Head of caudate nucleus (tissue), 42 donors: ENCODE measurements around the gene AKAP8L.
"Not testable (repeated sequence)": the region's sequence is repeated elsewhere in the genome, so short reads cannot be mapped to it uniquely, and the experiment has no call there.

Source experiments
- DNase-seq, 42 donors: peaks; one replicate each; pipeline versions ENCODE4 v3.0.0 to v3.0.0-alpha.2; 2020 to 2021; ENCODE audit warnings: mixed read lengths in 7 of 42
- intact Hi-C: fragments of 100-400 bp; cut with DNase I; formaldehyde crosslinking; loops from one replicate; pipeline ENCODE4 v1.15.0; 2022

AKAP8L gene

DNA sequence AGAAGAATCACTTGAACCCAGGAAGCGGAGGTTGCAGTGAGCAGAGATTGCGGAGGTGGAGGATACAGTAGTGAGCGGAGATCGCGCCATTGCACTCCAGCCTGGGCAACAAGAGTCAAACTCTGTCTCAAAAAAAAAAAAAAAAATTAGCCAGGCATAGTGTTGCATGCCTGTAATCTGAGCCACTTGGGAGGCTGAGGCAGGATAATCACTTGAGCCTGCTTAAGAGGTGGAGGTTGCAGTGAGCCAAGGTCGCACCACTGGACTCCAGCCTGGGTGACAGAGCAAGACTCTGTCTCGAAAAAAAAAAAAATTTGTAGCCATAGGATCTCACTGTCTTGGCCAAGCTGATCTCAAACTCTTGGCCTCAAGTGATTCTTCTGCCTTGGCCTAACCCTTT lies 82.8 kb downstream of the AKAP8L start:
- DNase-seq, intact Hi-C loops: not testable (repeated sequence)

DNA sequence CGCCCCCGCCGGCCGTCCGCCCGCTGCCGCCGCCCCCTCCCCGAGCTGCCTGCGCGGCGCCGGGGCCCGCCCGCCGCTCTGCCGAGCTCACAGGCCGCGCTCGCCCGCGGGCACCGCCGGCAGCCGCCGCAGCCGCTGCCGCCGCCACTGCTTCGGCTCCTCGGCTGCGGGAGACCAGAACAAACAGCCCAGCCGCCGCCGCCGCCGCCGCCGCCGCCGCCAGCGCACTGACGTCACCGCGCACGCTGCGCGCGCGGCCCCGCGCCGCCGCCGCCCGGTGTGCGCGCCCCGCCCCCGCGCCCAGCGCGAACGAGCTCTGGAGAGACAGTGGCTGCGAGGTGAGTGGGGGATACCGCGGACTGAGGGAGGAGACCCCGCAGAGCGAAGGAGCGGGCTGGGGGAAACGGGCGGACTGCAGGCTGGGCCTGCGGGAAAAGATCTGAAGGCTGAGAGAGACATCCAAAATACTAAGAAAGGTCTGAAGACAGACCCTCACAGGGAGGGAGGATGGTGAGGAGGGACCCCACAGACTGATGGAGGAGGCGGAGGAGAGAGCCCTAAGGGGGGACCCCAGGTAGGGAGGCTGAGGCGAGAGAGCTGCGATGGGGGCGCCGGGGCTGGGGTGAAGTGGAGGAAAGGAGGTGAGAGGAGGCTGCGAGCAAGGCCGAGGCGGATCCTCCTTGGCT lies 86.3 kb downstream of the AKAP8L start, which contains the start of gene BRD4:
Gene BRD4 (minus strand): TSS at position 229 of the 686 bp plus-strand sequence. CDS start 59,440 bp downstream, outside the sequence.
- DNase-seq, result peak; percentile 16 to 88 (median 76)
- intact Hi-C loops, result loop anchor here (5.0 kb wide), 1 partner anchor 70 kb away; no protein-coding TSS in a partner anchor

DNA sequence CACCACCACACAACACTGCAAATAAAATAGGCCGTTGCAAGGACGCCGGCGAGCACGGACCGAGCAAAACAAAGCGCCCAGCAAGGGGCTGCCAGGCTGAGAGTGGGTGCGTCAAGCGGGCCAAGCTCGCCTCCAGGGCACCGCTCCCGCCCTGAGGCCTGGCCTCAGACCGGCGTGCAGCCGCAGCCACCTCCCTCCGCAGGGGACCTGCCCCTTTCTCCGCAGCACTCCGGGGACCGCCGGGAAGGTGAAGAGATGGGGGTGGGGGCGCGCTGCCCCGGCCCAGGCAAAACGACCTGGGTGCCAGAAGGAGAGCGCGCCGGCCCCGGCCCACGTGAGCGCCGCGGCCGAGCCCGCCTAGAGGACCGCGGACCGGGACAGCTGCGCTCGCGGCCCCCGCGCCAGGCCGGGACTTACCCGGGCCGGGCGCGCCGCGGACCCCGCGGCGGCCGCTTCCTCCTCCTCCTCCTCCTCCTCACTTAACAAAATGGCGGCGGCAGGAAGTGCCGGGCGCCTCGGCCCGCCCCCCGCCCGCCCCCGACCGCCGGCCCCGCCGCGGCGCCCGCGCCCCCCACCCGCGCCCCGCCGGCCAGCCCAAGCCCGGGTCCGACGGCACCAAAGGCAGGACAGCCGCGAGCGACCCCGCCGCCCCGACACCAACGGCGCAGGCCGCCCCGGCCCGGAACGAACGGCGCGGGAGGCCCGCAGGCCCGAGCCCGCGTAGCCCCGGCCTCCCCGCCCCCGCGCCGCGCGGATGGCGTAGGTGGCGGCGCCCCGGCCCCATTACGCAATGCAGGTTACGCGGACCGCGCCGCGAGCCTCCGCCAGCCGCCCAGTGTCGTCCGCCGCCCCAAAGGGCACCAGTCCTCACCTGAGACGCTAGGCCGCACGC lies 87.1 kb downstream of the AKAP8L start:
- intact Hi-C loops, result loop anchor here (5.0 kb wide), 1 partner anchor 69 kb away; no protein-coding TSS in a partner anchor
- peak in 37 of 42 donors; percentile 5 to 79 (median 45) for DNase-seq

DNA sequence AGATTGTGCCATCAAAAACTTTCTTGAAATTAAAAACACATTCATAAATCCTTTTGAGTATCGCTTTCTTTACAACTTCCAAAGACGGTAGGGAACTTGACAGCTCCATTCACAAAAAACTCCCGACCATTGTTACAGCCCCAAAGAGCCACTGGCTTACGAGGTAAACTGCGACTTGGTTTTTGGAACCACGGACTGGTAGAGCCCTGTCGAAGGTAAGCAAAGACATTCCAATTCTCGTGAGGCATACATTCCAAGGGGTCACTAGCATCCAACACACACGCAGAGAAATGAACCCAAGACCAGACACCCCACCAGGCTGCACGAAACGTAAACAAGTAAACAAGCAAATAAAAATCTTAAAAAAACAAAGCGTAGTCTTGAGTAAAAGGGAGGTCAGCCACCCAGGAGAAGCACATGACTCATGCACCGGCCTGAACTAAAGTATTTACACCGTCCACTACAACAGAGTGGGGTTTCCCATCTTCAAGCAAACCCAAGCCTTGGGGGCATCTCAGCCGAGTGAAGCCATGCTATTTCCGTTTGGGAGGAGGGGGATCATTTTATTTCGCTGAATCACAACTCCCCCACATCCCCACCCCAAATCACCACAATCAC lies 87.9 kb downstream of the AKAP8L start:
- intact Hi-C loops, result loop anchor here (5.0 kb wide), 1 partner anchor 69 kb away; no protein-coding TSS in a partner anchor
- DNase-seq, result no peak
